ENCODE data around the gene PSD4. TPM values are rescaled to one million over a fixed set of nuclear protein-coding genes. Genes with fewer than 3 reads are reported as not detected.

PSD4 gene
- polyA plus RNA-seq, 1 donor from 2014 or later, result 0.67 TPM

DNA sequence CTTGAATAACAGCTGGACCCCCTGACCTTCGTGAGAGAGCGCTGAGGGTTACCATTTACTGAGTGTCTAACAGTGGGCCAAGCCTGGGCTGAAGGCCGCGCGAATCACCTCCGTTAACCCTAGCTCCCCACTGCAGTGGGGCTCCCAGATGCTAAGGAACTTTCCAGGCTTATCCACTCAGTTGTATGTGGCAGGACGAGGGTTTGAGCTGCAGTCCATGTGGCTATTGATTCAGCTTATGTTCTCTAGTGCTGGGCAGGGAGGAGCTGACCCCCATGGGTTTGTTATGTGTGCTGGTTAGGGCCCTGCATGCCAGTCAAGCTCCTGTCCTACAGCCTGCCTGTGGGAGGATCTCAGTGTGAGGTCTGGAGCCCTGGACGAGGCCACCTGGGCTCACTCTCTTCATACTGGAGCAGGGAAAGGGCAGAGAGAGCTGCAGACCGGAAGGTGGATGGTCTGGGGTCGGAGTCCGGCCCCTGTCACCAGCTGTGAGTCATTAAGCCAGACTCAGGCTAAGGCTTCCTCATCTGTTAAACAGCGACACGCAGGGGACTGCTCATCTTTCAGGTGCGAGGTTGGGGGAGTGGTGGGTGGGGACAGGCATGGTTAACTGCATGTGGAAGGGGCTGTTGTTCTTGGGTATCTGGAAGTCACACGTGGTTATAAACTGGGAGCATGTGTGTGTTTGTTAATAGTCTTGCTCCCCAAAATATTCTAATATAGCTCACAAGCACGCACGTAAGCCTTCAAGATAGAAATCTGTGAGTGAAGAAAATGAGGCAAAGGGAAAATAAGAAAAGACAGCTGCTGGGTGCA is 6.6 kb downstream of the PSD4 start:
- TF ChIP-seq, protein P1, sequence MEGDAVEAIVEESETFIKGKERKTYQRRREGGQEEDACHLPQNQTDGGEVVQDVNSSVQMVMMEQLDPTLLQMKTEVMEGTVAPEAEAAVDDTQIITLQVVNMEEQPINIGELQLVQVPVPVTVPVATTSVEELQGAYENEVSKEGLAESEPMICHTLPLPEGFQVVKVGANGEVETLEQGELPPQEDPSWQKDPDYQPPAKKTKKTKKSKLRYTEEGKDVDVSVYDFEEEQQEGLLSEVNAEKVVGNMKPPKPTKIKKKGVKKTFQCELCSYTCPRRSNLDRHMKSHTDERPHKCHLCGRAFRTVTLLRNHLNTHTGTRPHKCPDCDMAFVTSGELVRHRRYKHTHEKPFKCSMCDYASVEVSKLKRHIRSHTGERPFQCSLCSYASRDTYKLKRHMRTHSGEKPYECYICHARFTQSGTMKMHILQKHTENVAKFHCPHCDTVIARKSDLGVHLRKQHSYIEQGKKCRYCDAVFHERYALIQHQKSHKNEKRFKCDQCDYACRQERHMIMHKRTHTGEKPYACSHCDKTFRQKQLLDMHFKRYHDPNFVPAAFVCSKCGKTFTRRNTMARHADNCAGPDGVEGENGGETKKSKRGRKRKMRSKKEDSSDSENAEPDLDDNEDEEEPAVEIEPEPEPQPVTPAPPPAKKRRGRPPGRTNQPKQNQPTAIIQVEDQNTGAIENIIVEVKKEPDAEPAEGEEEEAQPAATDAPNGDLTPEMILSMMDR (IDR thresholded peaks at IDR 0.05; ENCODE audit: poor library complexity, severe bottlenecking), result no peak
- no peak for TF ChIP-seq EZH2 (IDR thresholded peaks at IDR 0.05; ENCODE audit: borderline replicate concordance, insufficient read depth, low read length, poor library complexity, severe bottlenecking)
- no peak for TF ChIP-seq SMC3 (conservative IDR thresholded peaks at IDR 0.05; ENCODE audit: poor library complexity)
- no peak for TF ChIP-seq POLR2AphosphoS5 (IDR thresholded peaks at IDR 0.05)
- TF ChIP-seq RAD21 (conservative IDR thresholded peaks at IDR 0.05), result no peak
- TF ChIP-seq EP300 (conservative IDR thresholded peaks at IDR 0.05; ENCODE audit: poor library complexity, severe bottlenecking), result no peak
- TF ChIP-seq MXI1 (conservative IDR thresholded peaks at IDR 0.05; ENCODE audit: poor library complexity, severe bottlenecking), result no peak
- TF ChIP-seq, protein P2, sequence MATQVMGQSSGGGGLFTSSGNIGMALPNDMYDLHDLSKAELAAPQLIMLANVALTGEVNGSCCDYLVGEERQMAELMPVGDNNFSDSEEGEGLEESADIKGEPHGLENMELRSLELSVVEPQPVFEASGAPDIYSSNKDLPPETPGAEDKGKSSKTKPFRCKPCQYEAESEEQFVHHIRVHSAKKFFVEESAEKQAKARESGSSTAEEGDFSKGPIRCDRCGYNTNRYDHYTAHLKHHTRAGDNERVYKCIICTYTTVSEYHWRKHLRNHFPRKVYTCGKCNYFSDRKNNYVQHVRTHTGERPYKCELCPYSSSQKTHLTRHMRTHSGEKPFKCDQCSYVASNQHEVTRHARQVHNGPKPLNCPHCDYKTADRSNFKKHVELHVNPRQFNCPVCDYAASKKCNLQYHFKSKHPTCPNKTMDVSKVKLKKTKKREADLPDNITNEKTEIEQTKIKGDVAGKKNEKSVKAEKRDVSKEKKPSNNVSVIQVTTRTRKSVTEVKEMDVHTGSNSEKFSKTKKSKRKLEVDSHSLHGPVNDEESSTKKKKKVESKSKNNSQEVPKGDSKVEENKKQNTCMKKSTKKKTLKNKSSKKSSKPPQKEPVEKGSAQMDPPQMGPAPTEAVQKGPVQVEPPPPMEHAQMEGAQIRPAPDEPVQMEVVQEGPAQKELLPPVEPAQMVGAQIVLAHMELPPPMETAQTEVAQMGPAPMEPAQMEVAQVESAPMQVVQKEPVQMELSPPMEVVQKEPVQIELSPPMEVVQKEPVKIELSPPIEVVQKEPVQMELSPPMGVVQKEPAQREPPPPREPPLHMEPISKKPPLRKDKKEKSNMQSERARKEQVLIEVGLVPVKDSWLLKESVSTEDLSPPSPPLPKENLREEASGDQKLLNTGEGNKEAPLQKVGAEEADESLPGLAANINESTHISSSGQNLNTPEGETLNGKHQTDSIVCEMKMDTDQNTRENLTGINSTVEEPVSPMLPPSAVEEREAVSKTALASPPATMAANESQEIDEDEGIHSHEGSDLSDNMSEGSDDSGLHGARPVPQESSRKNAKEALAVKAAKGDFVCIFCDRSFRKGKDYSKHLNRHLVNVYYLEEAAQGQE (IDR thresholded peaks at IDR 0.05; ENCODE audit: borderline replicate concordance), result no peak
- no peak for TF ChIP-seq TAF1 (IDR thresholded peaks at IDR 0.05; ENCODE audit: low read depth)
- Histone ChIP-seq H3K9me3 (ENCODE audit: low read length) (no peaks in the 10 kb centered on the region), H3K9me2 (ENCODE audit: insufficient read depth, low read length) (no peaks in the 10 kb centered on the region), H3K4me3 (ENCODE audit: low read length) (no peak overlapping the region), H3K36me3 (ENCODE audit: insufficient read depth, low read length) (no peaks in the 10 kb centered on the region), H3K79me2 (replicated peaks; ENCODE audit: insufficient read depth, low read length) (no peaks in the 10 kb centered on the region), H3K4me2 (ENCODE audit: low read length) (no peak overlapping the region), H4K20me1 (ENCODE audit: insufficient read depth) (no peaks in the 10 kb centered on the region), H3F3A (ENCODE audit: insufficient read depth, low read length, poor library complexity, severe bottlenecking) (no peaks in the 10 kb centered on the region), H2AFZ (ENCODE audit: low read depth, low read length) (no peak overlapping the region), H3K27ac (ENCODE audit: low read length) (no peak overlapping the region), H3K27me3 (ENCODE audit: insufficient read depth, low read depth, low read length) (no peaks in the 10 kb centered on the region), H3K9ac (ENCODE audit: low read length) (no peak overlapping the region)

DNA sequence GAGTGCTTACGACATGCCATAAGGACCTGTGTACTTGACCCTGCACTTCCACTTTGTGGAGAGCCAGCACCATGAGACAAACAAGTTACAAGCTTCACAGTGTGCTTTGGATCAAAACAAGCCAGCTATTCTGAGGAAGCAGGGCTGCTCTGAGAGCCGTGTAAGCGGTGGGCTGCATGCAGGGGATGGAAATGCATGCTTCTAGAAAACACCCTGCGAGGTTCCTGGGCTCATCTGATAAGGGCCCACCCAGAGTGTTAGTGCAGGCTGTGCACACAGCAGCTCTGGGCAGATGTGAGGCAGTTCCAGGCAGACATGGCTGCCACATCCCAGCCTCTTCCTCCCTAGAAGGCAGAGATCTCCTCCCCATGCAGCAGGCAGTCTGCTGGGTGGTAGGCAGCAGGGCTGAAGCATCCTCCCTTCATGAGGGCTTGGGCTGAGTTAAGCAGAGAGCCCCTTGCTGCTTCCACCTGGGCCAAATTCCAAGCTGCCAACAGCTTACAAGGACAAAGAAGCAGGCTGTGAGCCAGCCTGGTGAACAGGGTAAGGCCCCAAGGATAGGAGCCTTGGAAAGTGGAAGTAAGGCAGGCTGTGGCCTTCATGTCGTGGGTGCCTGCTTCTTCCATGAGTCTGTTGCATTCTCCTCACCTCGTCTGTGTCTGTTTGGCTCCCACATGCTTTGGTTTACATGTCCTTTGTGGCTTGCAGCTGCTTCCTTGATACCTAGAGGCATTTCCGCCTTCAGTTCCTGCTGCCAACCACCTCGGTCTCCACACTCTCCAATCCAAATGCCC is 7.7 kb downstream of the PSD4 start:
- no peak for TF ChIP-seq SMC3 (conservative IDR thresholded peaks at IDR 0.05; ENCODE audit: poor library complexity)
- TF ChIP-seq RAD21 (conservative IDR thresholded peaks at IDR 0.05), result no peak
- TF ChIP-seq, protein P1 (IDR thresholded peaks at IDR 0.05; ENCODE audit: poor library complexity, severe bottlenecking), result no peak
- TF ChIP-seq TAF1 (IDR thresholded peaks at IDR 0.05; ENCODE audit: low read depth), result no peak
- TF ChIP-seq MXI1 (conservative IDR thresholded peaks at IDR 0.05; ENCODE audit: poor library complexity, severe bottlenecking), result no peak
- TF ChIP-seq, protein P2 (IDR thresholded peaks at IDR 0.05; ENCODE audit: borderline replicate concordance), result no peak
- no peak for TF ChIP-seq EZH2 (IDR thresholded peaks at IDR 0.05; ENCODE audit: borderline replicate concordance, insufficient read depth, low read length, poor library complexity, severe bottlenecking)
- no peak for TF ChIP-seq POLR2AphosphoS5 (IDR thresholded peaks at IDR 0.05)
- no peak for TF ChIP-seq EP300 (conservative IDR thresholded peaks at IDR 0.05; ENCODE audit: poor library complexity, severe bottlenecking)
- no peak overlapping the region for H2AFZ ChIP-seq (ENCODE audit: low read depth, low read length)
- no peaks in the 10 kb centered on the region for H3K27me3 ChIP-seq (ENCODE audit: insufficient read depth, low read depth, low read length)
- no peak overlapping the region for H3K9ac ChIP-seq (ENCODE audit: low read length)
- no peak overlapping the region for H3K4me2 ChIP-seq (ENCODE audit: low read length)
- H3K27ac ChIP-seq (ENCODE audit: low read length), result no peak overlapping the region
- H3K36me3 ChIP-seq (ENCODE audit: insufficient read depth, low read length), result no peaks in the 10 kb centered on the region
- no peaks in the 10 kb centered on the region for H3K79me2 ChIP-seq (replicated peaks; ENCODE audit: insufficient read depth, low read length)
- no peak overlapping the region for H3K4me3 ChIP-seq (ENCODE audit: low read length)
- no peaks in the 10 kb centered on the region for H4K20me1 ChIP-seq (ENCODE audit: insufficient read depth)
- no peaks in the 10 kb centered on the region for H3K9me2 ChIP-seq (ENCODE audit: insufficient read depth, low read length)
- H3K9me3 ChIP-seq (ENCODE audit: low read length), result no peaks in the 10 kb centered on the region
- no peaks in the 10 kb centered on the region for H3F3A ChIP-seq (ENCODE audit: insufficient read depth, low read length, poor library complexity, severe bottlenecking)
